Stimulated activated naive CD8-positive, alpha-beta T cell treated with anti-CD3 and anti-CD28 coated beads, Interleukin-15, amount 100 ng/mL, for 72 hours (primary cell): Measurements from ENCODE around the gene SDHC.
"Not testable (repeated sequence)": the region's sequence is repeated elsewhere in the genome, so short reads cannot be mapped to it uniquely, and the experiment has no call there.

Source experiments
- ATAC-seq: fragments of 150-1000 bp; cut with Tn5 transposase; 2 replicates; pipeline ENCODE4 v1.10.0; 2021; ENCODE audit warnings: mild to moderate bottlenecking, moderate library complexity
- DNase-seq, 2 donors: peaks; one replicate each; pipeline ENCODE4 v3.0.0; 2021 to 2022
- H3K27ac Mint-ChIP-seq, 2 donors: one replicate each; pipeline ENCODE4 v1.8.0; 2022; ENCODE audit warnings: mild to moderate bottlenecking in 2 of 2, mixed read lengths in 2 of 2, moderate library complexity in 2 of 2
- H3K27me3 Mint-ChIP-seq: one replicate; pipeline ENCODE4 v1.8.0; 2022; ENCODE audit warnings: mixed read lengths
- H3K4me1 Mint-ChIP-seq: one replicate; pipeline ENCODE4 v1.8.0; 2022; ENCODE audit warnings: mild to moderate bottlenecking, mixed read lengths
- H3K4me3 Mint-ChIP-seq, 2 donors: one replicate each; pipeline ENCODE4 v1.8.0; 2022; ENCODE audit warnings: mild to moderate bottlenecking in 2 of 2, mixed read lengths in 2 of 2, moderate library complexity in 1 of 2
- H3K9me3 Mint-ChIP-seq, 2 donors: one replicate each; pipeline ENCODE4 v1.8.0; 2022; ENCODE audit warnings: mixed read lengths in 2 of 2

The SDHC gene

GRCh38 chr1:161350671-161351070 is 36.5 kb downstream of the SDHC start:
- no peak overlapping the region for H3K4me3 Mint-ChIP-seq
- H3K27me3 Mint-ChIP-seq: no peaks in the 10 kb centered on the region
- H3K4me1 Mint-ChIP-seq: no peaks in the 10 kb centered on the region
- DNase-seq: no peak
- H3K27ac Mint-ChIP-seq: no peak overlapping the region
- no peaks in the 10 kb centered on the region for H3K9me3 Mint-ChIP-seq
- no peak for ATAC-seq

GRCh38 chr1:161351482-161351881 is 37.3 kb downstream of the SDHC start:
- Mint-ChIP-seq H3K27me3 (no peaks in the 10 kb centered on the region), H3K27ac (no peak overlapping the region), H3K4me1 (no peaks in the 10 kb centered on the region), H3K4me3 (no peak overlapping the region), H3K9me3 (no peaks in the 10 kb centered on the region)
- ATAC-seq (no peak), DNase-seq (no peak)

- H3K27me3 Mint-ChIP-seq: no peaks in the 10 kb centered on the region
- H3K27ac Mint-ChIP-seq: no peak overlapping the region
- H3K4me3 Mint-ChIP-seq: no peak overlapping the region
- ATAC-seq: no peak
- no peak for DNase-seq
- peaks cover 8% of the 10 kb centered on the region for H3K4me1 Mint-ChIP-seq
- H3K9me3 Mint-ChIP-seq: no peaks in the 10 kb centered on the region
Measured at GRCh38 chr1:161357073-161357472, 42.9 kb downstream of the SDHC start.

GRCh38 chr1:161359291-161359690 is 45.1 kb downstream of the SDHC start:
- ATAC-seq (no peak), DNase-seq (no peak)
- H3K4me1 Mint-ChIP-seq: peaks cover 15% of the 10 kb centered on the region
- H3K27ac Mint-ChIP-seq: no peak overlapping the region
- H3K27me3 Mint-ChIP-seq: no peaks in the 10 kb centered on the region
- H3K4me3 Mint-ChIP-seq: no peak overlapping the region
- H3K9me3 Mint-ChIP-seq: no peaks in the 10 kb centered on the region

- Mint-ChIP-seq H3K4me1 (peaks cover 19% of the 10 kb centered on the region), H3K9me3 (no peaks in the 10 kb centered on the region), H3K27me3 (no peaks in the 10 kb centered on the region), H3K4me3 (no peak overlapping the region), H3K27ac (peak overlapping the region in 1 of 2 donors; percentile 4)
- DNase-seq: no peak
- peak; percentile 19 for ATAC-seq
Measured at GRCh38 chr1:161364332-161364731, 50.2 kb downstream of the SDHC start.

- ATAC-seq (no peak), DNase-seq (no peak)
- Mint-ChIP-seq H3K4me3 (no peak overlapping the region), H3K9me3 (no peaks in the 10 kb centered on the region), H3K27me3 (no peaks in the 10 kb centered on the region), H3K4me1 (peaks cover 15% of the 10 kb centered on the region), H3K27ac (peak overlapping the region in 1 of 2 donors; percentile 15)
Measured at GRCh38 chr1:161365207-161365606, 51.0 kb downstream of the SDHC start.

GRCh38 chr1:161367684-161368400 is 53.7 kb downstream of the SDHC start, which contains the start of gene CFAP126:
Gene CFAP126 (minus strand): TSS chr1:161367876. CDS start chr1:161367868, 8 bp downstream.
- ATAC-seq (peak; percentile 99), DNase-seq (peak in 1 of 2 donors; percentile 51)
- Mint-ChIP-seq H3K4me1 (peaks cover 15% of the 10 kb centered on the region), H3K27ac (peak within 1 kb of the TSS; percentile 55 to 79), H3K4me3 (peak within 1 kb of the TSS in 1 of 2 donors; percentile 13), H3K27me3 (no peaks in the 10 kb centered on the region), H3K9me3 (no peaks in the 10 kb centered on the region)

GRCh38 chr1:161373442-161373841 is 59.3 kb downstream of the SDHC start:
- no peak overlapping the region for H3K4me3 Mint-ChIP-seq
- no peak for DNase-seq
- H3K27ac Mint-ChIP-seq: no peak overlapping the region
- no peaks in the 10 kb centered on the region for H3K27me3 Mint-ChIP-seq
- no peaks in the 10 kb centered on the region for H3K9me3 Mint-ChIP-seq
- no peak for ATAC-seq
- no peaks in the 10 kb centered on the region for H3K4me1 Mint-ChIP-seq

- Mint-ChIP-seq H3K27me3 (no peaks in the 10 kb centered on the region), H3K27ac (peak overlapping the region in 1 of 2 donors; percentile 31), H3K4me3 (no peak overlapping the region), H3K9me3 (no peaks in the 10 kb centered on the region), H3K4me1 (no peaks in the 10 kb centered on the region)
- DNase-seq (no peak), ATAC-seq (no peak)
Measured at GRCh38 chr1:161374373-161374772, 60.2 kb downstream of the SDHC start.

- H3K4me3 Mint-ChIP-seq: no peak overlapping the region
- H3K9me3 Mint-ChIP-seq: no peaks in the 10 kb centered on the region
- ATAC-seq (no peak), DNase-seq (no peak)
- H3K27ac Mint-ChIP-seq: no peak overlapping the region
- peaks cover 8% of the 10 kb centered on the region for H3K4me1 Mint-ChIP-seq
- H3K27me3 Mint-ChIP-seq: no peaks in the 10 kb centered on the region
Measured at GRCh38 chr1:161378014-161378413, 63.8 kb downstream of the SDHC start.

- Mint-ChIP-seq H3K9me3 (no peaks in the 10 kb centered on the region), H3K4me1 (peaks cover 8% of the 10 kb centered on the region), H3K27me3 (no peaks in the 10 kb centered on the region), H3K27ac (no peak overlapping the region), H3K4me3 (no peak overlapping the region)
- DNase-seq (no peak), ATAC-seq (no peak)
Measured at GRCh38 chr1:161379071-161379470, 64.9 kb downstream of the SDHC start.

GRCh38 chr1:161381707-161382106 is 67.5 kb downstream of the SDHC start:
- H3K27ac Mint-ChIP-seq: peak overlapping the region in 1 of 2 donors; percentile 63

GRCh38 chr1:161382214-161383019 is 68.2 kb downstream of the SDHC start:
- Mint-ChIP-seq H3K9me3 (no peaks in the 10 kb centered on the region), H3K27ac (peak overlapping the region in 1 of 2 donors; percentile 63), H3K4me3 (no peak overlapping the region), H3K27me3 (no peaks in the 10 kb centered on the region), H3K4me1 (peaks cover 25% of the 10 kb centered on the region)
- no peak for DNase-seq
- peak; percentile 77 for ATAC-seq

More at GRCh38 chr1:161381707-161382106, 67.5 kb downstream of the SDHC start:
- Mint-ChIP-seq H3K4me3 (no peak overlapping the region), H3K4me1 (peaks cover 18% of the 10 kb centered on the region), H3K27me3 (no peaks in the 10 kb centered on the region), H3K9me3 (no peaks in the 10 kb centered on the region)
- ATAC-seq (no peak), DNase-seq (no peak)

GRCh38 chr1:161388639-161389038 is 74.5 kb downstream of the SDHC start:
- peak overlapping the region; percentile 78 to 99 for H3K27ac Mint-ChIP-seq
- H3K4me3 Mint-ChIP-seq: peak overlapping the region; percentile 96

GRCh38 chr1:161389158-161389557 is 75.0 kb downstream of the SDHC start:
- Mint-ChIP-seq H3K4me3 (peak overlapping the region; percentile 96), H3K4me1 (peaks cover 63% of the 10 kb centered on the region), H3K27ac (peak overlapping the region; percentile 98 to 99)
- ATAC-seq, H3K9me3 Mint-ChIP-seq, DNase-seq, H3K27me3 Mint-ChIP-seq: not testable (repeated sequence)

More at GRCh38 chr1:161388639-161389038, 74.5 kb downstream of the SDHC start:
- Mint-ChIP-seq H3K27me3 (no peaks in the 10 kb centered on the region), H3K9me3 (no peaks in the 10 kb centered on the region), H3K4me1 (peaks cover 63% of the 10 kb centered on the region)
- DNase-seq (no peak), ATAC-seq (no peak)
